A673 (cell line): ENCODE data around the gene NDUFB10. TPM values are rescaled to one million over a fixed set of nuclear protein-coding genes. Genes with fewer than 3 reads are reported as not detected.

Experiments
- BruUV-seq: library from RNA; stranded (reverse); fragments of 400-500 nt; replicated peaks from 2 replicates; lab custom pipeline; 2021; lab: Mats Ljungman, UMichigan
- CTCF ChIA-PET: fragments of 300-600 bp; sonication (Branson Sonifier 250); formaldehyde crosslinking; loops from one replicate; lab custom pipeline; 2022; ENCODE audit warnings: antibody characterized with exemption; lab: Charles Lee
- POLR2A ChIA-PET: fragments of 300-600 bp; sonication (Branson Sonifier 250); formaldehyde crosslinking; loops from one replicate; lab custom pipeline; 2022; ENCODE audit warnings: antibody characterized with exemption; ENCODE audit not compliant: low non-redundant PET; lab: Charles Lee
- DNase-seq: peaks from one replicate; pipeline ENCODE4 v3.0.0-alpha.2; 2015; ENCODE audit warnings: low spot score
- H3K27ac ChIP-seq: fragments of 200-600 bp; sonication (generic); 2 replicates; pipeline ENCODE4 v1.5.1; 2016; ENCODE audit warnings: mixed run types, low read depth, mild to moderate bottlenecking, mixed read lengths, antibody characterized with exemption, low read length; ENCODE audit not compliant: poor library complexity, severe bottlenecking
- H3K27me3 ChIP-seq: fragments of 200-600 bp; sonication (generic); replicated peaks from 2 replicates; pipeline ENCODE4 v1.6.1; 2017; ENCODE audit warnings: mixed run types, low read depth, mild to moderate bottlenecking, mixed read lengths, antibody characterized with exemption, low read length; ENCODE audit not compliant: insufficient read depth, poor library complexity
- H3K36me3 ChIP-seq: fragments of 200-600 bp; sonication (generic); 2 replicates; pipeline ENCODE4 v1.6.1; 2016; ENCODE audit warnings: mixed run types, mild to moderate bottlenecking, mixed read lengths, antibody characterized with exemption, low read length; ENCODE audit not compliant: insufficient read depth, poor library complexity, severe bottlenecking
- H3K4me1 ChIP-seq: fragments of 200-600 bp; sonication (generic); 2 replicates; pipeline ENCODE4 v1.6.1; 2017; ENCODE audit warnings: mixed run types, mild to moderate bottlenecking, mixed read lengths, antibody characterized with exemption, low read length; ENCODE audit not compliant: insufficient read depth, poor library complexity, severe bottlenecking
- H3K4me3 ChIP-seq: fragments of 200-600 bp; sonication (generic); 2 replicates; pipeline ENCODE4 v1.5.1; 2016; ENCODE audit warnings: low read depth, mixed run types, mild to moderate bottlenecking, mixed read lengths, low read length; ENCODE audit not compliant: poor library complexity, severe bottlenecking
- H3K9me3 ChIP-seq: fragments of 200-600 bp; sonication (generic); 2 replicates; pipeline ENCODE4 v1.6.1; 2016; ENCODE audit warnings: mixed run types, low read depth, mild to moderate bottlenecking, mixed read lengths, antibody characterized with exemption, low read length; ENCODE audit not compliant: poor library complexity, severe bottlenecking
- CTCF ChIP-seq: fragments of 300-800, 200-600 bp; sonication (generic); conservative IDR thresholded peaks from 2 replicates; pipeline ENCODE4 v1.5.1; 2017; ENCODE audit warnings: low read depth, mild to moderate bottlenecking, antibody characterized with exemption, low read length, moderate library complexity, mixed read lengths
- EZH2 ChIP-seq: fragments of 200-600 bp; sonication (generic); IDR thresholded peaks from 2 replicates; pipeline ENCODE4 v1.6.1; 2017; ENCODE audit warnings: borderline replicate concordance, low read depth, mild to moderate bottlenecking, mixed read lengths, antibody characterized with exemption, low read length; ENCODE audit not compliant: poor library complexity, severe bottlenecking
- intact Hi-C: fragments of 100-400 bp; cut with micrococcal nuclease; formaldehyde crosslinking; loops from one replicate; pipeline ENCODE4 v1.10.0; 2022; ENCODE audit not compliant: unreplicated experiment
- total RNA-seq: library from RNA; stranded (reverse); gene quantifications from 2 replicates; pipeline ENCODE4 v1.2.3, GENCODE V29; 2021

NDUFB10 gene
- total RNA-seq, 1 experiment from 2014 or later = 178 TPM

DNA sequence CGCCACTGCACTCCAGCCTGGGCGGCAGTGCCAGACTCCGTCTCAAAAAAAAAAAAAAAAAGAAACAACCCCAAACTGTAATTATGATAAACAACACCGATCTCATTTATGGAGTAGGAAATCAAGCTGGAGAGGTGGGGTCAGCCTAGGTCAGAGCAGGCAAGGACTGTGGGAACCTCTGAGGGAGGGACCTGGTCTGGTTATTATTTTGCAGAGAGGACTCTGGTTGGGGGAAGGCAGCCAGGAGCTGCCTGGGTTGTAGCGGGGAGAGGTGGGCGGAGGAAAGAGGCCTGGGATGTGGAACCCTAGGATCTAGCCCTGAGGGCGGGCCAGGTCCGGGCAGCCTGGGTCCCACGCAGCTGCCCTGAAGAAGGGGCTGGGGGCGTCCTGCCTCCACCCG is 30.2 kb upstream of the NDUFB10 start:
- ChIA-PET CTCF (interaction anchor here (0.5 to 0.7 kb wide), 2 partner anchors 183 to 616 kb away, joined by 8 to 10 read pairs; no protein-coding TSS in a partner anchor), POLR2A (no interaction called here)
- Histone ChIP-seq H3K27ac (peak overlapping the region; percentile 58), H3K36me3 (no peaks in the 10 kb centered on the region), H3K4me1 (peaks cover 7% of the 10 kb centered on the region), H3K27me3 (no peaks in the 10 kb centered on the region), H3K4me3 (peak overlapping the region; percentile 48), H3K9me3 (no peaks in the 10 kb centered on the region)
- no TSS peak for BruUV-seq
- TF ChIP-seq EZH2 (no peak), CTCF (no peak)
- DNase-seq = peak; percentile 41
- intact Hi-C loops = loop anchor here (5.0 kb wide), 1 partner anchor 62 kb away; no protein-coding TSS in a partner anchor

- ChIA-PET CTCF (interaction anchor here (0.5 kb wide), 1 partner anchor 615 kb away, joined by 8 read pairs; no protein-coding TSS in a partner anchor), POLR2A (no interaction called here)
- peaks cover 5% of the 10 kb centered on the region for H3K4me1 ChIP-seq
- H3K27me3 ChIP-seq = no peaks in the 10 kb centered on the region
- H3K36me3 ChIP-seq = no peaks in the 10 kb centered on the region
- intact Hi-C loops = loop anchor here (5.0 kb wide), 1 partner anchor 62 kb away; no protein-coding TSS in a partner anchor
- TF ChIP-seq CTCF = peak; percentile 69
- no peak for TF ChIP-seq EZH2
- H3K9me3 ChIP-seq = no peaks in the 10 kb centered on the region
- H3K4me3 ChIP-seq = peak overlapping the region; percentile 48
- BruUV-seq = no TSS peak
- DNase-seq = peak; percentile 89
- H3K27ac ChIP-seq = peak overlapping the region; percentile 58
Measured at GRCh38 chr16:1929578-1930337, 29.6 kb upstream of the NDUFB10 start.

- Histone ChIP-seq H3K4me1 (peaks cover 5% of the 10 kb centered on the region), H3K9me3 (no peaks in the 10 kb centered on the region), H3K27me3 (no peaks in the 10 kb centered on the region), H3K27ac (no peak overlapping the region), H3K4me3 (no peak overlapping the region), H3K36me3 (no peaks in the 10 kb centered on the region)
- TF ChIP-seq EZH2 (no peak), CTCF (no peak)
- intact Hi-C loops = no loop called here
- no TSS peak for BruUV-seq
- CTCF ChIA-PET = no interaction called here
- POLR2A ChIA-PET = no interaction called here
- DNase-seq = no peak
Measured at GRCh38 chr16:1930338-1930720, 29.0 kb upstream of the NDUFB10 start.
